ENCODE measurements around the gene NCOA3. TPM values are rescaled to one million over a fixed set of nuclear protein-coding genes. Genes with fewer than 3 reads are reported as not detected.
A peak's percentile ranks its signal among the peaks of the same experiment; 100 is the strongest.

Gene NCOA3
- total RNA-seq, 1 experiment from 2014 or later, result 60.3 TPM

- Mint-ChIP-seq H3K4me1 (ENCODE audit: low read depth, unreplicated experiment) (peaks cover 62% of the 10 kb centered on the region), H3K9me3 (ENCODE audit: low read depth, unreplicated experiment) (peaks cover 3% of the 10 kb centered on the region), H3K36me3 (ENCODE audit: insufficient read depth, unreplicated experiment) (peaks cover 23% of the 10 kb centered on the region), H3K27ac (ENCODE audit: unreplicated experiment) (no peak overlapping the region), H3K27me3 (ENCODE audit: unreplicated experiment) (no peaks in the 10 kb centered on the region), H3K4me3 (ENCODE audit: low read depth, unreplicated experiment) (no peak overlapping the region)
- intact Hi-C loops (cut with micrococcal nuclease; ENCODE audit: unreplicated experiment), result no loop called here
- DNase-seq, result no peak
- CTCF ChIA-PET, result interaction anchor here (1.1 kb wide), 1 partner anchor 77 kb away, joined by 5 read pairs; no protein-coding TSS in a partner anchor
- no peak for TF ChIP-seq CTCF (IDR thresholded peaks at IDR 0.05; ENCODE audit: unreplicated experiment)
- no TSS peak for BruUV-seq (replicated peaks)
Observed at GRCh38 chr20:47571426-47571825, 69.7 kb downstream of the NCOA3 start.

GRCh38 chr20:47572105-47572729 lies 70.5 kb downstream of the NCOA3 start:
- H3K4me1 Mint-ChIP-seq (ENCODE audit: low read depth, unreplicated experiment), result peaks cover 64% of the 10 kb centered on the region
- CTCF ChIA-PET, result interaction anchor here (0.6 kb wide), 1 partner anchor 70 kb away, joined by 3 read pairs; no protein-coding TSS in a partner anchor
- peaks cover 25% of the 10 kb centered on the region for H3K36me3 Mint-ChIP-seq (ENCODE audit: insufficient read depth, unreplicated experiment)
- H3K9me3 Mint-ChIP-seq (ENCODE audit: low read depth, unreplicated experiment), result peaks cover 3% of the 10 kb centered on the region
- no peak for TF ChIP-seq CTCF (IDR thresholded peaks at IDR 0.05; ENCODE audit: unreplicated experiment)
- BruUV-seq (replicated peaks), result no TSS peak
- intact Hi-C loops (cut with micrococcal nuclease; ENCODE audit: unreplicated experiment), result no loop called here
- H3K27me3 Mint-ChIP-seq (ENCODE audit: unreplicated experiment), result no peaks in the 10 kb centered on the region
- peak overlapping the region; percentile 13 for H3K27ac Mint-ChIP-seq (ENCODE audit: unreplicated experiment)
- no peak overlapping the region for H3K4me3 Mint-ChIP-seq (ENCODE audit: low read depth, unreplicated experiment)
- no peak for DNase-seq

DNA sequence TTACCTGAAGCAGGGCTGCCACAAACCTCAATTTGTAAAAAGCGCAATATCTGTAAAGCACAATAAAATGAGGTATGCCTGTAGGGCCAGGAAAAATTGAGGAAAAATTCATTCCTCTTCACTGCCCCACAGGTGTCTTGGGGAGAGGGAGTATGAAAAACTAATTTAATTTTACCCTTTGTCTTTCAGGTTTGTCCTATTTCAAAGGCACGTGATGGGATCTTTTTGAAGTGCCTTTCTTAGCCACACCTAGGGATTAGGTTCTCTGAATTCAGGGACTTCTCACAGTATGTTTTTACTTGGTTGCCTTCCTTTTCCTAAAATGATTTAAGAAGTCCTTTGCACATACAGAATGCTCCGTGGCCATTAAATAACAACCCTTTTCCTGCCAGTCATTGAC lies 71.9 kb downstream of the NCOA3 start:
- no peak overlapping the region for H3K4me3 Mint-ChIP-seq (ENCODE audit: low read depth, unreplicated experiment)
- H3K27me3 Mint-ChIP-seq (ENCODE audit: unreplicated experiment), result no peaks in the 10 kb centered on the region
- H3K4me1 Mint-ChIP-seq (ENCODE audit: low read depth, unreplicated experiment), result peaks cover 62% of the 10 kb centered on the region
- H3K36me3 Mint-ChIP-seq (ENCODE audit: insufficient read depth, unreplicated experiment), result peaks cover 26% of the 10 kb centered on the region
- CTCF ChIA-PET, result no interaction called here
- intact Hi-C loops (cut with micrococcal nuclease; ENCODE audit: unreplicated experiment), result no loop called here
- TF ChIP-seq CTCF (IDR thresholded peaks at IDR 0.05; ENCODE audit: unreplicated experiment), result no peak
- peak overlapping the region; percentile 13 for H3K27ac Mint-ChIP-seq (ENCODE audit: unreplicated experiment)
- DNase-seq, result no peak
- peaks cover 3% of the 10 kb centered on the region for H3K9me3 Mint-ChIP-seq (ENCODE audit: low read depth, unreplicated experiment)
- no TSS peak for BruUV-seq (replicated peaks)

DNA sequence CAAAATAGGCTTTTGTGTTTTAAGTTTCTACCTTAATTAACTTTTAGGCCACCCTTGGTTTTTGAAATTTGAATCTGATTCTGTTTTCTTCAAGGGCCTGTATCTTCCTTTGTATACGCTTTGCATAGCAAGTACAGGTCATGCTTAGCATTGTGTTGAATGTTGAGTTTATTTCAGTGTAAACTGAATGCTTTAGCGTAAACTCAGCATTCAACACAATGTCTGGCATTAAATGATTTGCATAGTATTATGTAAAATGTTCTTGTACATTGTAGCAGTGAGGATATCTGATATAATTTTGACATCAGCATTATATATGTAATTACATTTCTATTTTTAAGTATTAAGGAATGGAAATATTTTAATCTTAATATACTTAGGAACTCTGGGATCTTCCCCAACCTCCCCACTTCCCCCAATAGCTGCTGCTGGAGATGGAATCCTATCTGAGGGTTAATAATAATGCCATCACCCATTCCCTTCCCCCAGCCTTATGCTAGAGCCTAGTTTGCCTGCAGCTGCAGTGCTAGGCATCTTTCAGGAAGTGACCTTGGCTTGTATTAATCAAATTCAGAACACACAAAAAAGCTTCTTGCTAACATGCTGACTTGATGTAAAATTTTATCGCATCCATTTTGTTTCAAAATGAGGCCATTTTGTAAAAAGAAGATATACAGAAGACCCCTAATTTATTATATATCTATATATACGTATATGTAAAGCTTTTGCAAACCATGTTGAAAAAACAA lies 73.1 kb downstream of the NCOA3 start:
- intact Hi-C loops (cut with micrococcal nuclease; ENCODE audit: unreplicated experiment), result loop anchor here (2.0 kb wide), 1 partner anchor 72 kb away; no protein-coding TSS in a partner anchor
- no peak for TF ChIP-seq CTCF (IDR thresholded peaks at IDR 0.05; ENCODE audit: unreplicated experiment)
- H3K9me3 Mint-ChIP-seq (ENCODE audit: low read depth, unreplicated experiment), result peaks cover 3% of the 10 kb centered on the region
- DNase-seq, result peak; percentile 32
- BruUV-seq (replicated peaks), result no TSS peak
- H3K4me1 Mint-ChIP-seq (ENCODE audit: low read depth, unreplicated experiment), result peaks cover 74% of the 10 kb centered on the region
- CTCF ChIA-PET, result interaction anchor here (0.5 to 2.9 kb wide), 3 partner anchors 10 to 119 kb away, joined by 4 to 11 read pairs (median 4); partner anchors contain the start of gene NCOA3
- peaks cover 31% of the 10 kb centered on the region for H3K36me3 Mint-ChIP-seq (ENCODE audit: insufficient read depth, unreplicated experiment)
- H3K27ac Mint-ChIP-seq (ENCODE audit: unreplicated experiment), result peak overlapping the region; percentile 70
- H3K27me3 Mint-ChIP-seq (ENCODE audit: unreplicated experiment), result no peaks in the 10 kb centered on the region
- peak overlapping the region; percentile 59 for H3K4me3 Mint-ChIP-seq (ENCODE audit: low read depth, unreplicated experiment)
